HEK293 (cell line): Measurements from ENCODE around the gene SMIM1.

Experiments
- CTCF ChIA-PET: fragments of 350-600 bp; formaldehyde crosslinking; extraction: SDS; loops from one replicate; lab custom pipeline; 2021; ENCODE audit warnings: antibody characterized with exemption; lab: Yijun Ruan, JAX
- POLR2A ChIA-PET: fragments of 300-600 bp; formaldehyde crosslinking; extraction: SDS; loops from one replicate; lab custom pipeline; 2020; ENCODE audit warnings: antibody characterized with exemption, inconsistent platforms; lab: Yijun Ruan, JAX
- H3K27ac ChIP-seq: fragments of 200-500 bp; sonication (Bioruptor generic); 2 replicates; pipeline ENCODE4 v1.5.1; 2014; ENCODE audit warnings: low read depth, low read length, control low read depth, inconsistent platforms; ENCODE audit errors: extremely low read depth
- H3K36me3 ChIP-seq, 2 experiments: fragments of 200-500 bp in 1 of 2; sonication (Bioruptor generic) in 1 of 2; 1 replicate in 1 of 2; 2 replicates in 1 of 2; pipeline ENCODE4 v1.5.1; 2014 to 2017; ENCODE audit warnings: inconsistent platforms in 2 of 2, low read length in 2 of 2; ENCODE audit not compliant: control insufficient read depth in 2 of 2, insufficient read depth in 1 of 2
- H3K4me1 ChIP-seq: fragments of 200-500 bp; sonication (Bioruptor generic); 2 replicates; pipeline ENCODE4 v1.5.1; 2014; ENCODE audit warnings: mild to moderate bottlenecking, low read length, inconsistent platforms; ENCODE audit not compliant: control insufficient read depth, insufficient read depth
- H3K4me3 ChIP-seq: 2 replicates; pipeline ENCODE4 v1.5.1; 2011; ENCODE audit warnings: low read depth, mild to moderate bottlenecking, control low read depth, low read length, moderate library complexity
- H3K9me3 ChIP-seq: fragments of 200-500 bp; sonication (Bioruptor generic); 2 replicates; pipeline ENCODE4 v1.5.1; 2014; ENCODE audit warnings: low read depth, low read length, inconsistent platforms; ENCODE audit not compliant: control insufficient read depth, insufficient read depth
- HOXD13 ChIP-seq: sonication (generic); formaldehyde crosslinking; IDR thresholded peaks from 2 replicates; pipeline ENCODE4 v1.8.0; 2022; ENCODE audit warnings: missing genetic modification reagents, borderline replicate concordance
- OVOL3 ChIP-seq: fragments of 450-650 bp; formaldehyde crosslinking; IDR thresholded peaks from 2 replicates; pipeline ENCODE4 v1.5.1; 2016; ENCODE audit warnings: missing biosample characterization, missing genetic modification characterization
- PATZ1 ChIP-seq: fragments of 450-650 bp; formaldehyde crosslinking; IDR thresholded peaks from 2 replicates; pipeline ENCODE4 v1.5.1; 2016; ENCODE audit warnings: missing biosample characterization, missing genetic modification characterization
- PRDM1 ChIP-seq: fragments of 450-650 bp; formaldehyde crosslinking; IDR thresholded peaks from 2 replicates; pipeline ENCODE4; 2016; ENCODE audit warnings: missing biosample characterization, missing genetic modification characterization
- PRDM4 ChIP-seq: fragments of 450-650 bp; formaldehyde crosslinking; IDR thresholded peaks from 2 replicates; pipeline ENCODE4 v1.5.1; 2017; ENCODE audit warnings: missing biosample characterization, missing genetic modification characterization
- SP2 ChIP-seq: fragments of 450-650 bp; formaldehyde crosslinking; IDR thresholded peaks from 2 replicates; pipeline ENCODE4 v1.5.1; 2016; ENCODE audit warnings: missing biosample characterization, missing genetic modification characterization
- SP3 ChIP-seq: fragments of 450-650 bp; formaldehyde crosslinking; IDR thresholded peaks from 2 replicates; pipeline ENCODE4 v1.5.1; 2016; ENCODE audit warnings: missing biosample characterization, missing genetic modification characterization
- TRIM28 ChIP-seq: IDR thresholded peaks from 2 replicates; pipeline ENCODE4 v1.6.1; 2011; ENCODE audit warnings: low read length, control low read depth, borderline replicate concordance
- ZBTB1 ChIP-seq: fragments of 450-650 bp; formaldehyde crosslinking; IDR thresholded peaks from 2 replicates; pipeline ENCODE4 v1.5.1; 2016; ENCODE audit warnings: missing biosample characterization, missing genetic modification characterization
- ZBTB8A ChIP-seq: fragments of 450-650 bp; formaldehyde crosslinking; IDR thresholded peaks from 2 replicates; pipeline ENCODE4 v1.5.1; 2016; ENCODE audit warnings: missing biosample characterization, missing genetic modification characterization
- ZNF132 ChIP-seq: fragments of 450-650 bp; formaldehyde crosslinking; IDR thresholded peaks from 2 replicates; pipeline ENCODE4 v1.5.1; 2017; ENCODE audit warnings: missing biosample characterization, missing genetic modification characterization, borderline replicate concordance
- ZNF16 ChIP-seq: fragments of 450-650 bp; formaldehyde crosslinking; IDR thresholded peaks from 2 replicates; pipeline ENCODE4 v1.5.1; 2016; ENCODE audit warnings: low read depth, missing biosample characterization, missing genetic modification characterization
- ZNF175 ChIP-seq: fragments of 450-650 bp; formaldehyde crosslinking; IDR thresholded peaks from 2 replicates; pipeline ENCODE4 v1.5.1; 2016; ENCODE audit warnings: missing biosample characterization, missing genetic modification characterization
- ZNF2 ChIP-seq: fragments of 450-650 bp; formaldehyde crosslinking; IDR thresholded peaks from 2 replicates; pipeline ENCODE4 v1.5.1; 2016; ENCODE audit warnings: missing biosample characterization, missing genetic modification characterization
- ZNF335 ChIP-seq: fragments of 450-650 bp; formaldehyde crosslinking; conservative IDR thresholded peaks from 2 replicates; pipeline ENCODE4 v1.5.1; 2016; ENCODE audit warnings: missing biosample characterization, missing genetic modification characterization
- ZNF394 ChIP-seq: fragments of 450-650 bp; formaldehyde crosslinking; IDR thresholded peaks from 2 replicates; pipeline ENCODE4 v1.5.1; 2016; ENCODE audit warnings: missing biosample characterization, missing genetic modification characterization, mild to moderate bottlenecking, moderate library complexity, borderline replicate concordance
- ZNF501 ChIP-seq: fragments of 450-650 bp; formaldehyde crosslinking; IDR thresholded peaks from 2 replicates; pipeline ENCODE4 v1.5.1; 2016; ENCODE audit warnings: missing biosample characterization, missing genetic modification characterization
- ZNF561 ChIP-seq: fragments of 450-650 bp; IDR thresholded peaks from 2 replicates; pipeline ENCODE4 v1.5.1; 2018; ENCODE audit warnings: missing biosample characterization, missing genetic modification characterization, borderline replicate concordance
- ZNF600 ChIP-seq: fragments of 450-650 bp; formaldehyde crosslinking; IDR thresholded peaks from 2 replicates; pipeline ENCODE4 v1.5.1; 2016; ENCODE audit warnings: missing biosample characterization, missing genetic modification characterization
- ZNF837 ChIP-seq: fragments of 450-650 bp; formaldehyde crosslinking; IDR thresholded peaks from 2 replicates; pipeline ENCODE4 v1.5.1; 2016; ENCODE audit warnings: missing biosample characterization, missing genetic modification characterization
- ZSCAN16 ChIP-seq: fragments of 450-650 bp; formaldehyde crosslinking; IDR thresholded peaks from 2 replicates; pipeline ENCODE4 v1.5.1; 2016; ENCODE audit warnings: missing biosample characterization, missing genetic modification characterization
- ZXDB ChIP-seq: fragments of 450-650 bp; formaldehyde crosslinking; IDR thresholded peaks from 2 replicates; pipeline ENCODE4 v1.5.1; 2016; ENCODE audit warnings: missing biosample characterization, missing genetic modification characterization

The SMIM1 gene

GRCh38 chr1:3745590-3746381 lies 26.8 kb upstream of the SMIM1 start:
- Histone ChIP-seq H3K4me1 (no peaks in the 10 kb centered on the region), H3K4me3 (peak overlapping the region; percentile 83)
- POLR2A ChIA-PET: no interaction called here
- no peak for TF ChIP-seq ZNF2 (tag by site-specific recombination)
- TF ChIP-seq ZNF600 (tag by site-specific recombination): peak; percentile 38; the same call in 1 of the 2 replicates
- 0 out of 2 replicates have a peak, but pooled peaks have one; percentile 0 for TF ChIP-seq ZSCAN16
- no peak for TF ChIP-seq HOXD13 (CRISPR knock-in tag)
- TF ChIP-seq, all 188 proteins: peak for 2
- no peak overlapping the region for H3K27ac ChIP-seq
- no peaks in the 10 kb centered on the region for H3K9me3 ChIP-seq
- CTCF ChIA-PET: interaction anchor here (1.0 kb wide), 1 partner anchor 21 kb away, joined by 3 read pairs; no protein-coding TSS in a partner anchor
- H3K36me3 ChIP-seq: peaks cover 7 to 51% of the 10 kb centered on the region in 2 experiments; a peak in 2 of 3 replicates

- ChIA-PET CTCF (no interaction called here), POLR2A (no interaction called here)
- H3K27ac ChIP-seq: peak overlapping the region; percentile 45; the same call in 1 of the 2 replicates
- peaks cover 7 to 45% of the 10 kb centered on the region in 2 experiments; a peak in 2 of 3 replicates for H3K36me3 ChIP-seq
- no peaks in the 10 kb centered on the region for H3K4me1 ChIP-seq
- TF ChIP-seq ZNF132 (tag by site-specific recombination) (no peak), SP2 (peak; percentile 25), ZNF335 (0 out of 2 replicates have a peak, but pooled peaks have one; percentile 9)
- no peaks in the 10 kb centered on the region for H3K9me3 ChIP-seq
- H3K4me3 ChIP-seq: peak overlapping the region; percentile 83
Observed at GRCh38 chr1:3746389-3746829, 26.1 kb upstream of the SMIM1 start.

GRCh38 chr1:3746830-3747521 lies 25.6 kb upstream of the SMIM1 start:
- Histone ChIP-seq H3K36me3 (peaks cover 7 to 39% of the 10 kb centered on the region in 2 experiments; a peak in 2 of 3 replicates), H3K27ac (peak overlapping the region; percentile 45; the same call in 1 of the 2 replicates), H3K4me1 (no peaks in the 10 kb centered on the region), H3K9me3 (no peaks in the 10 kb centered on the region), H3K4me3 (peak overlapping the region; percentile 83)
- POLR2A ChIA-PET: no interaction called here
- CTCF ChIA-PET: no interaction called here
- TF ChIP-seq ZNF501 (tag by site-specific recombination) (no peak), PRDM1 (no peak), ZXDB (tag by site-specific recombination) (peak; percentile 89), ZSCAN16 (no peak), OVOL3 (tag by site-specific recombination) (no peak), PATZ1 (tag by site-specific recombination) (peak; percentile 32), TRIM28 (no peak), PRDM4 (tag by site-specific recombination) (no peak), ZBTB1 (peak; percentile 64; the same call in 1 of the 2 replicates), ZBTB8A (0 out of 2 replicates have a peak, but pooled peaks have one; percentile 30), ZNF16 (tag by site-specific recombination) (no peak), ZNF837 (tag by site-specific recombination) (no peak), ZNF394 (tag by site-specific recombination) (no peak), ZNF175 (tag by site-specific recombination) (no peak), SP3 (tag by site-specific recombination) (peak; percentile 74), ZNF561 (tag by site-specific recombination) (peak; percentile 63; the same call in 1 of the 2 replicates)
